HEK293 (cell line): Measurements from ENCODE around the gene MICU1.

Experiments
- KLF10 ChIP-seq: fragments of 450-650 bp; IDR thresholded peaks from 2 replicates; pipeline ENCODE4 v1.5.1; 2018; ENCODE audit warnings: missing biosample characterization, mild to moderate bottlenecking, missing genetic modification characterization
- MEIS1 ChIP-seq: sonication (generic); formaldehyde crosslinking; IDR thresholded peaks from 2 replicates; pipeline ENCODE4 v1.8.1; 2022; ENCODE audit warnings: missing genetic modification reagents, mild to moderate bottlenecking, borderline replicate concordance
- TCF7L2 ChIP-seq: IDR thresholded peaks from 2 replicates; pipeline ENCODE4 v1.6.1; 2011; ENCODE audit warnings: low read depth, mild to moderate bottlenecking, inconsistent platforms, low read length, moderate library complexity, borderline replicate concordance
- YY1 ChIP-seq: fragments of 450-650 bp; formaldehyde crosslinking; IDR thresholded peaks from 2 replicates; pipeline ENCODE4 v1.5.1; 2018; ENCODE audit warnings: missing biosample characterization, missing genetic modification characterization
- ZNF133 ChIP-seq: fragments of 450-650 bp; formaldehyde crosslinking; IDR thresholded peaks from 2 replicates; pipeline ENCODE4 v1.5.1; 2016; ENCODE audit warnings: missing biosample characterization, missing genetic modification characterization
- ZNF140 ChIP-seq: fragments of 450-650 bp; formaldehyde crosslinking; IDR thresholded peaks from 2 replicates; pipeline ENCODE4 v1.5.1; 2016; ENCODE audit warnings: missing biosample characterization, missing genetic modification characterization
- ZNF274 ChIP-seq, 2 experiments: fragments of 200-500 bp in 1 of 2; fragments of 450-650 bp in 1 of 2; sonication (Bioruptor generic) in 1 of 2; formaldehyde crosslinking in 1 of 2; IDR thresholded peaks; 2 replicates each; pipeline versions ENCODE4 v1.5.1 to v1.6.1; 2014 to 2016; ENCODE audit warnings: borderline replicate concordance in 1 of 2, inconsistent platforms in 1 of 2, low read length in 1 of 2, missing biosample characterization in 1 of 2, missing genetic modification characterization in 1 of 2
- ZNF626 ChIP-seq: fragments of 450-650 bp; sonication (Bioruptor Pico); formaldehyde crosslinking; IDR thresholded peaks from 2 replicates; pipeline ENCODE4 v1.5.1; 2018; ENCODE audit warnings: missing biosample characterization, missing genetic modification characterization, inconsistent platforms
- ZNF658 ChIP-seq: fragments of 450-650 bp; formaldehyde crosslinking; IDR thresholded peaks from 2 replicates; pipeline ENCODE4; 2016; ENCODE audit warnings: missing biosample characterization, missing genetic modification characterization
- ZSCAN16 ChIP-seq: fragments of 450-650 bp; formaldehyde crosslinking; IDR thresholded peaks from 2 replicates; pipeline ENCODE4 v1.5.1; 2016; ENCODE audit warnings: missing biosample characterization, missing genetic modification characterization
- TF ChIP-seq, protein P1 (sequence below): fragments of 450-650 bp; formaldehyde crosslinking; IDR thresholded peaks from 2 replicates; pipeline ENCODE4 v1.5.1; 2016; ENCODE audit warnings: missing biosample characterization, missing genetic modification characterization
- TF ChIP-seq, protein P2 (sequence below): fragments of 450-650 bp; formaldehyde crosslinking; IDR thresholded peaks from 2 replicates; pipeline ENCODE4 v1.5.1; 2016; ENCODE audit warnings: missing biosample characterization, missing genetic modification characterization, low read depth
- TF ChIP-seq, protein P3 (sequence below): fragments of 450-650 bp; formaldehyde crosslinking; IDR thresholded peaks from 2 replicates; pipeline ENCODE4 v1.5.1; 2016; ENCODE audit warnings: missing biosample characterization, missing genetic modification characterization
- TF ChIP-seq, protein P4 (sequence below): fragments of 450-650 bp; formaldehyde crosslinking; IDR thresholded peaks from 2 replicates; pipeline ENCODE4 v1.5.1; 2017; ENCODE audit warnings: missing biosample characterization, missing genetic modification characterization

DNA sequence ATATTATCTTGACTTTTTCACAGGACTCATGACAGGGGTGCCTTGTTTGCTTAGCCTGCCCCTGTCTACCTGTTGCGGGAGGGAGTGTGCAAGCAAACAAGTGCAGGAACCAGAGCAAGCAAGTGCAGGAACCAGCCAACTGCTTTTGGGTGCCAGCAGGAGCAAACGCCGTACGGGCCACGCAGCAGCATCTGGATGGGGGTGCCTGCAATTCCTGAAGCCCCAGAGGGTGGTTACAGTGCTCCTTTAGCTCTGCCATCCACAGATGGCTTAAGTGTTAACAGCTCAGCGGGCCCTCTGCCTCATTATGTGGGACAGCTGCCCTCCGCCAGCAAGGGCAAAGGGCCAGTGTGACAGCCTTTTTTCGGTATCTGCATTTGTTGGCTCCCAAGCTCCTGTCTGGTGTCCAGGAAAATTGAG, 83.5 kb downstream of the MICU1 start:
- TF ChIP-seq, protein P1, sequence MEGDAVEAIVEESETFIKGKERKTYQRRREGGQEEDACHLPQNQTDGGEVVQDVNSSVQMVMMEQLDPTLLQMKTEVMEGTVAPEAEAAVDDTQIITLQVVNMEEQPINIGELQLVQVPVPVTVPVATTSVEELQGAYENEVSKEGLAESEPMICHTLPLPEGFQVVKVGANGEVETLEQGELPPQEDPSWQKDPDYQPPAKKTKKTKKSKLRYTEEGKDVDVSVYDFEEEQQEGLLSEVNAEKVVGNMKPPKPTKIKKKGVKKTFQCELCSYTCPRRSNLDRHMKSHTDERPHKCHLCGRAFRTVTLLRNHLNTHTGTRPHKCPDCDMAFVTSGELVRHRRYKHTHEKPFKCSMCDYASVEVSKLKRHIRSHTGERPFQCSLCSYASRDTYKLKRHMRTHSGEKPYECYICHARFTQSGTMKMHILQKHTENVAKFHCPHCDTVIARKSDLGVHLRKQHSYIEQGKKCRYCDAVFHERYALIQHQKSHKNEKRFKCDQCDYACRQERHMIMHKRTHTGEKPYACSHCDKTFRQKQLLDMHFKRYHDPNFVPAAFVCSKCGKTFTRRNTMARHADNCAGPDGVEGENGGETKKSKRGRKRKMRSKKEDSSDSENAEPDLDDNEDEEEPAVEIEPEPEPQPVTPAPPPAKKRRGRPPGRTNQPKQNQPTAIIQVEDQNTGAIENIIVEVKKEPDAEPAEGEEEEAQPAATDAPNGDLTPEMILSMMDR (tag by site-specific recombination) = no peak
- no peak for TF ChIP-seq MEIS1 (CRISPR knock-in tag)
- TF ChIP-seq, protein P2, sequence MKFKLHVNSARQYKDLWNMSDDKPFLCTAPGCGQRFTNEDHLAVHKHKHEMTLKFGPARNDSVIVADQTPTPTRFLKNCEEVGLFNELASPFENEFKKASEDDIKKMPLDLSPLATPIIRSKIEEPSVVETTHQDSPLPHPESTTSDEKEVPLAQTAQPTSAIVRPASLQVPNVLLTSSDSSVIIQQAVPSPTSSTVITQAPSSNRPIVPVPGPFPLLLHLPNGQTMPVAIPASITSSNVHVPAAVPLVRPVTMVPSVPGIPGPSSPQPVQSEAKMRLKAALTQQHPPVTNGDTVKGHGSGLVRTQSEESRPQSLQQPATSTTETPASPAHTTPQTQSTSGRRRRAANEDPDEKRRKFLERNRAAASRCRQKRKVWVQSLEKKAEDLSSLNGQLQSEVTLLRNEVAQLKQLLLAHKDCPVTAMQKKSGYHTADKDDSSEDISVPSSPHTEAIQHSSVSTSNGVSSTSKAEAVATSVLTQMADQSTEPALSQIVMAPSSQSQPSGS (tag by site-specific recombination) = no peak
- no peak for TF ChIP-seq ZSCAN16 (tag by site-specific recombination)
- TF ChIP-seq, protein P3, sequence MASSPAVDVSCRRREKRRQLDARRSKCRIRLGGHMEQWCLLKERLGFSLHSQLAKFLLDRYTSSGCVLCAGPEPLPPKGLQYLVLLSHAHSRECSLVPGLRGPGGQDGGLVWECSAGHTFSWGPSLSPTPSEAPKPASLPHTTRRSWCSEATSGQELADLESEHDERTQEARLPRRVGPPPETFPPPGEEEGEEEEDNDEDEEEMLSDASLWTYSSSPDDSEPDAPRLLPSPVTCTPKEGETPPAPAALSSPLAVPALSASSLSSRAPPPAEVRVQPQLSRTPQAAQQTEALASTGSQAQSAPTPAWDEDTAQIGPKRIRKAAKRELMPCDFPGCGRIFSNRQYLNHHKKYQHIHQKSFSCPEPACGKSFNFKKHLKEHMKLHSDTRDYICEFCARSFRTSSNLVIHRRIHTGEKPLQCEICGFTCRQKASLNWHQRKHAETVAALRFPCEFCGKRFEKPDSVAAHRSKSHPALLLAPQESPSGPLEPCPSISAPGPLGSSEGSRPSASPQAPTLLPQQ = no peak
- TF ChIP-seq, protein P4, sequence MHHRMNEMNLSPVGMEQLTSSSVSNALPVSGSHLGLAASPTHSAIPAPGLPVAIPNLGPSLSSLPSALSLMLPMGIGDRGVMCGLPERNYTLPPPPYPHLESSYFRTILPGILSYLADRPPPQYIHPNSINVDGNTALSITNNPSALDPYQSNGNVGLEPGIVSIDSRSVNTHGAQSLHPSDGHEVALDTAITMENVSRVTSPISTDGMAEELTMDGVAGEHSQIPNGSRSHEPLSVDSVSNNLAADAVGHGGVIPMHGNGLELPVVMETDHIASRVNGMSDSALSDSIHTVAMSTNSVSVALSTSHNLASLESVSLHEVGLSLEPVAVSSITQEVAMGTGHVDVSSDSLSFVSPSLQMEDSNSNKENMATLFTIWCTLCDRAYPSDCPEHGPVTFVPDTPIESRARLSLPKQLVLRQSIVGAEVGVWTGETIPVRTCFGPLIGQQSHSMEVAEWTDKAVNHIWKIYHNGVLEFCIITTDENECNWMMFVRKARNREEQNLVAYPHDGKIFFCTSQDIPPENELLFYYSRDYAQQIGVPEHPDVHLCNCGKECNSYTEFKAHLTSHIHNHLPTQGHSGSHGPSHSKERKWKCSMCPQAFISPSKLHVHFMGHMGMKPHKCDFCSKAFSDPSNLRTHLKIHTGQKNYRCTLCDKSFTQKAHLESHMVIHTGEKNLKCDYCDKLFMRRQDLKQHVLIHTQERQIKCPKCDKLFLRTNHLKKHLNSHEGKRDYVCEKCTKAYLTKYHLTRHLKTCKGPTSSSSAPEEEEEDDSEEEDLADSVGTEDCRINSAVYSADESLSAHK = no peak
- no peak for TF ChIP-seq ZNF140 (tag by site-specific recombination)
- TF ChIP-seq KLF10 = no peak
- TF ChIP-seq TCF7L2 = no peak
- TF ChIP-seq YY1 = no peak
- no peak for TF ChIP-seq ZNF626
- no peak for TF ChIP-seq ZNF274 (IDR thresholded peaks at IDR 0.05; ENCODE audit: low read length)
- TF ChIP-seq ZNF274 (tag by site-specific recombination; IDR thresholded peaks at IDR 0.05; ENCODE audit: borderline replicate concordance) = no peak
- TF ChIP-seq ZNF133 (tag by site-specific recombination) = no peak
- no peak for TF ChIP-seq ZNF658 (tag by site-specific recombination)
